ENCODE results near the gene LPP.

GRCh38 chr3:188546835-188547670 is 393.1 kb downstream of the LPP start:
- TF ChIP-seq CTCF (IDR thresholded peaks at IDR 0.05) (no peak), EP300 (IDR thresholded peaks at IDR 0.05) (no peak)
